Measurements from ENCODE around the gene MEX3A. TPM values are rescaled to one million over a fixed set of nuclear protein-coding genes. Genes with fewer than 3 reads are reported as not detected.
"Not testable (repeated sequence)": the region's sequence is repeated elsewhere in the genome, so short reads cannot be mapped to it uniquely, and the experiment has no call there.

MEX3A gene
- total RNA-seq, 3 donors from 2014 or later = 0.32 to 2.5 (median 0.66) TPM

DNA sequence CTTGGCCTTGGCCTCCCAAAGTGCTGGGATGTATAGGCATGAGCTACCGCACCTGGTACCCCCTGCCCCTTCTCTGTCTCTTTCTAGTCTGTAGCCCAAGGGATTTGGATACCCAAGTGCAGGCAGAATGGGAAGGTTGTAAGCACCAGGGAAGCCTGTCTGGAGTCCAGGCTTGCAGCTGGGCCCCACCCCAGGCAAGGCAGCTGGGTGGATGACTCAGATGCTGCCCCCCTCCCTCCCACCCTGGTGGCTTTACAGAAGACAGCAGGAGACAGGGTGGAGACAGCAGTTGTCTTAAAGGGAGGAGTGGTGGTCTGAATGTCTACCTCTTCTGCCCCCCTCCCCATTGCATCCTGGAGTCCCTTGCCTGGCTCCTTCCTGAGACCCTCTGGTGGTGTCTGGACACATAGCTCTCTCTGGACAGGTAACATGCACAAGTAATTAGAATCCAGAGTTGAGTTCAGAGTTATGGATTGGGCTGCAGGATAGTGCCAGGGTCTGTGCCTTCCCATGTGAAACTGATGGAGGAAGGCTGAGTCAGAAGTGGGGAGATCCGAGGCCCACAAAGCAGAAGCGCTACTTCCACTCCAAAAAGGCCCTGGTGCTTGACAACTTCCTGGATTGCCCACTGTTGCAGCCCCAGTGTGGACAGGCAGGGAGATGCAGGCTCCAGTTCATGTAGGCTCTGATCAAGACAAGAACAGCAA lies 37.4 kb upstream of the MEX3A start:
- TF ChIP-seq, protein P1, sequence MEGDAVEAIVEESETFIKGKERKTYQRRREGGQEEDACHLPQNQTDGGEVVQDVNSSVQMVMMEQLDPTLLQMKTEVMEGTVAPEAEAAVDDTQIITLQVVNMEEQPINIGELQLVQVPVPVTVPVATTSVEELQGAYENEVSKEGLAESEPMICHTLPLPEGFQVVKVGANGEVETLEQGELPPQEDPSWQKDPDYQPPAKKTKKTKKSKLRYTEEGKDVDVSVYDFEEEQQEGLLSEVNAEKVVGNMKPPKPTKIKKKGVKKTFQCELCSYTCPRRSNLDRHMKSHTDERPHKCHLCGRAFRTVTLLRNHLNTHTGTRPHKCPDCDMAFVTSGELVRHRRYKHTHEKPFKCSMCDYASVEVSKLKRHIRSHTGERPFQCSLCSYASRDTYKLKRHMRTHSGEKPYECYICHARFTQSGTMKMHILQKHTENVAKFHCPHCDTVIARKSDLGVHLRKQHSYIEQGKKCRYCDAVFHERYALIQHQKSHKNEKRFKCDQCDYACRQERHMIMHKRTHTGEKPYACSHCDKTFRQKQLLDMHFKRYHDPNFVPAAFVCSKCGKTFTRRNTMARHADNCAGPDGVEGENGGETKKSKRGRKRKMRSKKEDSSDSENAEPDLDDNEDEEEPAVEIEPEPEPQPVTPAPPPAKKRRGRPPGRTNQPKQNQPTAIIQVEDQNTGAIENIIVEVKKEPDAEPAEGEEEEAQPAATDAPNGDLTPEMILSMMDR (IDR thresholded peaks at IDR 0.05) = no peak
- DNase-seq (peak in 2 of 3 donors; percentile 70), ATAC-seq (peak; percentile 5)
- no peaks in the 10 kb centered on the region for H3K9me3 ChIP-seq
- intact Hi-C loops (cut with DNase I, micrococcal nuclease) = no loop called here
- no peak overlapping the region for H3K4me3 ChIP-seq
- H3K36me3 ChIP-seq (ENCODE audit: low read depth) = no peaks in the 10 kb centered on the region
- H3K4me1 ChIP-seq (ENCODE audit: low read depth) = peaks cover 79% of the 10 kb centered on the region

DNA sequence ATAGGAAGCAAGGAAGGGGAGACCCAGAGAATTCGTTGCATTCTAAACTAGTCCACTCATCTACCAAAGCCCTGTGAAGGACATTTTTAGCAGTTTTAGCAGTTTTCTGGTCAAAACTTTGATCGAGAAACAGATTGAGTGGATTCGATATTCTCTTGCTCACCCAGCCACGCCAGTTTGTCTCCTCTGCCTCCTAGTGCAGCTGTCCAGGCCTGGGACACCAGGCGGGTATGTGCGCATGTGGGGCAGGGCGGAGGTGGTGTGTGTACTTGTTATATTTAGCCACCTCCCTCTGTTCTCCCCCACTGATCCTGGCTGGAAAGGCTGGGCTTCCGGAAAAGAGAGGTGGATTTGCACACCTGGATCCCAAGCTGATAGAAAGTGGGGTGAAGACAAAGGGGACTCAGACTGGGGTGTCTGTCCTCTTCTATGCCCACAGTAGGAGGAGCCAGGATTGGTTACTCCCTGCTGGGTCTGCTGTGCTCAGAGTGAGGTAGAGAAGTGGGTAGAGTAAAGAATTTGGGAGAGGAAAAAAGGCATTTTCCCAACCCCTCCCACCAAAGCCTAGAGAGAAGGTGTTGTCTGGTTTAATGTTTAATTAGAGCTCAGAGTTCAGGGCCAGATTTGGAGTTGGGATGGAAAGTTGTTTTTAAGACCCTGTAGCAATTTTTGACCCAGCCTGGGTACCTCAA lies 36.1 kb upstream of the MEX3A start:
- Histone ChIP-seq H3K4me3 (no peak overlapping the region), H3K4me1 (ENCODE audit: low read depth) (peaks cover 65% of the 10 kb centered on the region), H3K36me3 (ENCODE audit: low read depth) (no peaks in the 10 kb centered on the region), H3K9me3 (no peaks in the 10 kb centered on the region)
- DNase-seq = peak; percentile 84 to 88 (median 88)
- intact Hi-C loops (cut with DNase I, micrococcal nuclease) = no loop called here
- TF ChIP-seq, protein P1 (IDR thresholded peaks at IDR 0.05) = no peak
- ATAC-seq = peak; percentile 52

DNA sequence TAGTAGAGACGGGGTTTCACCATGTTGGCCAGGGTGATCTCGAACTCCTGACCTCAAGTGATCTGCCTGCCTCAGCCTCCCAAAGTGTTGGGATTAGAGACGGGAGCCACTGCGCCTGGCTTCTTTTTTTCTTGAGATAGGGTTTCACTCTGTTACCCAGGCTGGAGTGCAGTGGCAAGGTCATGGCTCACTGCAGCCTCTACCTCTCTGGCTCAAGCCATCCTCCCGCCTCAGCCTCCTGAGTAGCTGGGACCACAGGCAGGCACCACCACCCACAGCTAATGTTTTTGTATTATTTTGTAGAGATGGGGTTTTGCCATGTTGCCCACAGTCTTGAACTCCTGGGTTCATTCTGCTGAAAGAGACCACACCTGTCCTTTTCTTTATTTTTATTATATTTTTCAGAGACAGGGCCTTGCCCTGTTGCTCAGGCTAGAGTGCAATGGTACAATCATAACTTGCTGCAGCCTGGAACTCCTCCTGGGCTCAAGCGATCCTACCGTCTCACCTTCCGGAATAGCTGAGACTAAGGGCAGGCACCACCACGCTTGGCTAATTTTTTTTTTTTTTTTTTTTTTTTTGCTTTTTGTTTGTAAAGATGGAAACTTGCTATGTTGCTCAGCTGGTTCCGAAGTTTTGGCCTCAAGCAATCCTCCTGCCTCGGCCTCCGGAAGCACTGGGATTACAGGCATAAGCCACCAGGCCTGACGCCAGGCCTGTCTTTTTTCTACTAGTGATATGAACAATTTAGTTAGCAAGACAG lies 35.3 kb upstream of the MEX3A start:
- ATAC-seq = no peak
- no peak for DNase-seq

DNA sequence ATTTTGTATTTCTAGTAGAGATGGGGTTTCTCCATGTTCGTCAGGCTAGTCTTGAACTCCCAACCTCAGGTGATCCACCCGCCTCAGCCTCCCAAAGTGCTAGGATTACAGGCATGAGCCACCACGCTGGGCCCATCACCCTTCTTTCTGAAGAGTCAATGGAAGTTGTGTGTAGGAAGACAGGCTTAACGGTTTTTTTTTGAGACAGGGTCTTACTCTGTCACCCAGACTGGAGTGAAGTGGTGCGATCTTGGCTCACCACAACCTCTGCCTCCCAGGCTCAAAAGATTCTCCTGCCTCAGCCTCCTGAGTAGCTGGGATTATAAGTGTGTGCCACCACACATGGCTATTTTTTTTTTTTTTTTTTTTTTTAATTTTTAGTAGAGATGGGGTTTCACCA lies 34.5 kb upstream of the MEX3A start:
- DNase-seq; ATAC-seq; H3K36me3 ChIP-seq (ENCODE audit: low read depth); intact Hi-C loops (cut with DNase I, micrococcal nuclease); H3K9me3 ChIP-seq: not testable (repeated sequence)
- Histone ChIP-seq H3K4me3 (peak overlapping the region; percentile 97), H3K4me1 (ENCODE audit: low read depth) (peaks cover 53% of the 10 kb centered on the region)

More for the DNA sequence above, 35.3 kb upstream of the MEX3A start:
- intact Hi-C loops (cut with DNase I, micrococcal nuclease) = no loop called here
- no peak overlapping the region for H3K4me3 ChIP-seq
- H3K36me3 ChIP-seq (ENCODE audit: low read depth) = no peaks in the 10 kb centered on the region
- peaks cover 58% of the 10 kb centered on the region for H3K4me1 ChIP-seq (ENCODE audit: low read depth)
- no peaks in the 10 kb centered on the region for H3K9me3 ChIP-seq
- TF ChIP-seq, protein P1 (IDR thresholded peaks at IDR 0.05) = no peak

DNA sequence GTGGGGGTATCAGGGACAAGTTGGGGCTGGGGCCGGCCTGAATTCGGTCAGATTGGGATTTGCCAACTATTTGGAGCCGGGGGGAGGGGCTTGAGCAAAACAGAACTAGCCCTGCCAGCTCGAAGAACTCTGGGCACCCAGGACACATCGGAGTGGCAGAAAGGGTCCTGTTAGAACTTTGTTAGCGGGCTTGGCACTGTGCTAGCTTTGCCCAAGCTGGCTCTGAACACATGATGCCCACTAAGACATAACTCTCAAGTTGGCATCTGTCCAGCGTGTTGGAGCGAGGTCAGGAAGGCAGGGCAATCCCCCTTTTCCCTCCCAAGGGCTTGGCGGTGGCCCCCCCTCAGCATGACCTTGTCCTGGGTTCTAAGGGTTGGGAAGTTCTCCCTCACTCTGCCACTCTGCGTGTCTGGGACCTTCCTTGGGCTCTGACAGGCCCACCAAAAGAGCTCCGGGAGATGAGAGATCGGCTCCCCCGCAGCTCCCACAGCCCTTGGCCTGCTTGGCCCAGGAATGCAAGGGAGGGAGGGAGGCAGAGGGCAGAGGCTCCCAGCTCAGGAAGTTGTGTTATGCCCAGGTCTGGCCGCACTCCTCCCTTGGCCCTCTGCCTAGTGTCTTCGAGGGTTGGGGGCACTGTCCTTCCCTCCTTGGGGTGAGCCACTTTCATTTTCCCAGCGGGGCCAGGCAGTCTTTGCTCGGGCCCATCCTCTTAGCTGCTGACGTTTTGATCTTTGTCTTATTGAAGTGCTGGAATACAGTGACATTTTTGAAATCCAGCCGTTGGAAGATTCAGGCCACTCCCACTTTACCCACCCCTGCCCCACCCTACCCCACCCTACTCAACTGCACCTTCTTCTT lies 33.5 kb upstream of the MEX3A start:
- no peaks in the 10 kb centered on the region for H3K9me3 ChIP-seq
- peaks cover 44% of the 10 kb centered on the region for H3K4me1 ChIP-seq (ENCODE audit: low read depth)
- TF ChIP-seq, protein P1 (IDR thresholded peaks at IDR 0.05) = no peak
- peak overlapping the region; percentile 97 for H3K4me3 ChIP-seq
- ATAC-seq = peak; percentile 45
- intact Hi-C loops (cut with DNase I, micrococcal nuclease) = no loop called here
- no peaks in the 10 kb centered on the region for H3K36me3 ChIP-seq (ENCODE audit: low read depth)
- DNase-seq = peak; percentile 78 to 79 (median 78)

Measured in mucosa of descending colon (tissue), 3 donors.